PC-9 (cell line): ENCODE measurements around the gene CFAP46. TPM values are rescaled to one million over a fixed set of nuclear protein-coding genes. Genes with fewer than 3 reads are reported as not detected.

ENCODE experiments used
- BruUV-seq: library from RNA; stranded (reverse); fragments of 400-500 nt; replicated peaks from 2 replicates; lab custom pipeline; 2021; lab: Mats Ljungman, UMichigan
- CTCF ChIA-PET: fragments of 300-600 bp; sonication (Branson Sonifier 250); formaldehyde crosslinking; loops from one replicate; lab custom pipeline; 2022; ENCODE audit warnings: antibody characterized with exemption; lab: Charles Lee
- POLR2A ChIA-PET: fragments of 300-600 bp; sonication (Branson Sonifier 250); formaldehyde crosslinking; loops from one replicate; lab custom pipeline; 2022; ENCODE audit warnings: antibody characterized with exemption; ENCODE audit not compliant: unreplicated experiment; lab: Charles Lee
- DNase-seq, 2 experiments: peaks; one replicate each; pipeline versions ENCODE4 v3.0.0 to v3.0.0-alpha.2; 2015 to 2022; ENCODE audit warnings: mixed read lengths in 1 of 2
- H2AFZ ChIP-seq: fragments of 200-600 bp; sonication (generic); 2 replicates; pipeline ENCODE4 v1.8.1; 2017; ENCODE audit warnings: antibody characterized with exemption
- H3F3A ChIP-seq: fragments of 200-600 bp; sonication (generic); 2 replicates; pipeline ENCODE4 v1.8.1; 2017; ENCODE audit warnings: antibody characterized with exemption, mild to moderate bottlenecking, low read depth; ENCODE audit not compliant: insufficient read depth
- H3K27ac ChIP-seq: fragments of 200-600 bp; sonication (generic); 2 replicates; pipeline ENCODE4 v1.6.1; 2016; ENCODE audit warnings: mixed run types
- H3K27me3 ChIP-seq: fragments of 200-600 bp; sonication (generic); 2 replicates; pipeline ENCODE4 v1.6.1; 2016; ENCODE audit warnings: low read depth, mixed run types; ENCODE audit not compliant: insufficient read depth
- H3K36me3 ChIP-seq: fragments of 200-600 bp; sonication (generic); 2 replicates; pipeline ENCODE4 v1.6.1; 2016; ENCODE audit warnings: low read depth, mixed run types
- H3K4me1 ChIP-seq: fragments of 200-600 bp; sonication (generic); replicated peaks from 2 replicates; pipeline ENCODE4 v1.6.1; 2016; ENCODE audit warnings: mixed run types; ENCODE audit not compliant: insufficient read depth
- H3K4me2 ChIP-seq: fragments of 200-600 bp; sonication (generic); 2 replicates; pipeline ENCODE4 v1.6.1; 2017; ENCODE audit warnings: mixed run types
- H3K4me3 ChIP-seq: fragments of 200-600 bp; sonication (generic); 2 replicates; pipeline ENCODE4 v1.6.1; 2016; ENCODE audit warnings: mixed run types
- H3K79me2 ChIP-seq: fragments of 200-600 bp; sonication (generic); 2 replicates; pipeline ENCODE4 v1.6.1; 2017; ENCODE audit warnings: low read depth, mixed run types
- H3K9me2 ChIP-seq: fragments of 200-600 bp; sonication (generic); 2 replicates; pipeline ENCODE4 v1.8.1; 2017; ENCODE audit warnings: mild to moderate bottlenecking; ENCODE audit not compliant: insufficient read depth
- H3K9me3 ChIP-seq: fragments of 200-600 bp; sonication (generic); 2 replicates; pipeline ENCODE4 v1.8.1; 2016; ENCODE audit warnings: low read depth; ENCODE audit not compliant: insufficient read depth
- H4K20me1 ChIP-seq: fragments of 200-600 bp; sonication (generic); 2 replicates; pipeline ENCODE4 v1.8.1; 2017; ENCODE audit not compliant: insufficient read depth
- EZH2 ChIP-seq: fragments of 200-600 bp; sonication (generic); IDR thresholded peaks from 2 replicates; pipeline ENCODE4 v1.8.0; 2017; ENCODE audit warnings: antibody characterized with exemption, low read depth
- intact Hi-C: fragments of 100-400 bp; cut with micrococcal nuclease; formaldehyde crosslinking; loops from one replicate; pipeline ENCODE4 v1.10.0; 2022; ENCODE audit not compliant: unreplicated experiment
- total RNA-seq: library from RNA; stranded (reverse); gene quantifications from 2 replicates; pipeline ENCODE4 v1.2.3, GENCODE V29; 2021
- TF ChIP-seq, protein P1 (sequence below): fragments of 200-600 bp; sonication (generic); conservative IDR thresholded peaks from 2 replicates; pipeline ENCODE4 v1.6.1; 2017; ENCODE audit warnings: mixed run types, antibody characterized with exemption, mild to moderate bottlenecking, moderate library complexity

The CFAP46 gene
- total RNA-seq, 1 experiment from 2014 or later: not detected

- peaks cover 89% of the 10 kb centered on the region for H3K27me3 ChIP-seq
- ChIA-PET CTCF (no interaction called here), POLR2A (interaction anchor here (0.6 kb wide), 1 partner anchor 696 kb away, joined by 4 read pairs; no protein-coding TSS in a partner anchor)
- no peaks in the 10 kb centered on the region for H3K36me3 ChIP-seq
- no peak overlapping the region for H2AFZ ChIP-seq
- no peaks in the 10 kb centered on the region for H3K4me1 ChIP-seq
- H3K79me2 ChIP-seq: no peaks in the 10 kb centered on the region
- no peak overlapping the region for H3K4me3 ChIP-seq
- TF ChIP-seq, protein P1, sequence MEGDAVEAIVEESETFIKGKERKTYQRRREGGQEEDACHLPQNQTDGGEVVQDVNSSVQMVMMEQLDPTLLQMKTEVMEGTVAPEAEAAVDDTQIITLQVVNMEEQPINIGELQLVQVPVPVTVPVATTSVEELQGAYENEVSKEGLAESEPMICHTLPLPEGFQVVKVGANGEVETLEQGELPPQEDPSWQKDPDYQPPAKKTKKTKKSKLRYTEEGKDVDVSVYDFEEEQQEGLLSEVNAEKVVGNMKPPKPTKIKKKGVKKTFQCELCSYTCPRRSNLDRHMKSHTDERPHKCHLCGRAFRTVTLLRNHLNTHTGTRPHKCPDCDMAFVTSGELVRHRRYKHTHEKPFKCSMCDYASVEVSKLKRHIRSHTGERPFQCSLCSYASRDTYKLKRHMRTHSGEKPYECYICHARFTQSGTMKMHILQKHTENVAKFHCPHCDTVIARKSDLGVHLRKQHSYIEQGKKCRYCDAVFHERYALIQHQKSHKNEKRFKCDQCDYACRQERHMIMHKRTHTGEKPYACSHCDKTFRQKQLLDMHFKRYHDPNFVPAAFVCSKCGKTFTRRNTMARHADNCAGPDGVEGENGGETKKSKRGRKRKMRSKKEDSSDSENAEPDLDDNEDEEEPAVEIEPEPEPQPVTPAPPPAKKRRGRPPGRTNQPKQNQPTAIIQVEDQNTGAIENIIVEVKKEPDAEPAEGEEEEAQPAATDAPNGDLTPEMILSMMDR: no peak
- no peak for TF ChIP-seq EZH2
- H3K4me2 ChIP-seq: no peak overlapping the region
- H3F3A ChIP-seq: no peaks in the 10 kb centered on the region
- no peaks in the 10 kb centered on the region for H3K9me2 ChIP-seq
- H3K9me3 ChIP-seq: no peaks in the 10 kb centered on the region
- H4K20me1 ChIP-seq: no peaks in the 10 kb centered on the region
- no peak overlapping the region for H3K27ac ChIP-seq
- no peak for DNase-seq
- BruUV-seq: no TSS peak
- intact Hi-C loops: no loop called here
Observed at GRCh38 chr10:132850896-132851295, 91.5 kb downstream of the CFAP46 start.

DNA sequence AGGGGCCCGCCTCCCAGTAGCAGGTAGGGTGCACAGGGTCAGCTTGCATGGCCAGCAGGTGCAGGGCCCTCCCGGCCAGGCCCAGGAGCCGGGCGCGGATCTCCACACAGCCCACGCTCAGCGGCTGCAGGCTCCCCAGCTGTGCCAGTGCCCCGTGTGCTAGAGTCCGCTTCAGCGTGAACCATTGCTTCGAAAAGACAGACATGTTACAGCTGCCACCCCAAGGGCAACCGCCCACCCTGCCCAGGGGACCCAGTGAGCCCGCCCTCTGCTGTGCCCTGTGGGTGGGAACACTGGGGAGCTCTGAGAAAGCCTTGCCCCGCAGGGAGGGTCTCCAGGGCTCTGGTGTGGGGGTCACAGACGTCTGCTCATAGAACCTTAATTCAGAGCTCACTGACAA lies 92.1 kb downstream of the CFAP46 start:
- intact Hi-C loops: no loop called here
- Histone ChIP-seq H2AFZ (no peak overlapping the region), H4K20me1 (no peaks in the 10 kb centered on the region), H3K36me3 (no peaks in the 10 kb centered on the region), H3K79me2 (no peaks in the 10 kb centered on the region), H3K4me3 (no peak overlapping the region), H3K9me3 (no peaks in the 10 kb centered on the region), H3F3A (no peaks in the 10 kb centered on the region), H3K4me2 (no peak overlapping the region), H3K27ac (no peak overlapping the region), H3K4me1 (no peaks in the 10 kb centered on the region), H3K9me2 (no peaks in the 10 kb centered on the region), H3K27me3 (peaks cover 87% of the 10 kb centered on the region)
- DNase-seq: no peak
- POLR2A ChIA-PET: no interaction called here
- TF ChIP-seq, protein P1: no peak
- no peak for TF ChIP-seq EZH2
- CTCF ChIA-PET: no interaction called here
- no TSS peak for BruUV-seq

- POLR2A ChIA-PET: no interaction called here
- BruUV-seq: no TSS peak
- no peaks in the 10 kb centered on the region for H4K20me1 ChIP-seq
- H3K4me1 ChIP-seq: no peaks in the 10 kb centered on the region
- no peak overlapping the region for H3K4me2 ChIP-seq
- H3K79me2 ChIP-seq: no peaks in the 10 kb centered on the region
- H3K9me2 ChIP-seq: no peaks in the 10 kb centered on the region
- H3K36me3 ChIP-seq: no peaks in the 10 kb centered on the region
- H3K27me3 ChIP-seq: peaks cover 88% of the 10 kb centered on the region
- no peak overlapping the region for H2AFZ ChIP-seq
- intact Hi-C loops: no loop called here
- no peak overlapping the region for H3K4me3 ChIP-seq
- H3K9me3 ChIP-seq: no peaks in the 10 kb centered on the region
- CTCF ChIA-PET: no interaction called here
- no peaks in the 10 kb centered on the region for H3F3A ChIP-seq
- no peak for DNase-seq
- H3K27ac ChIP-seq: no peak overlapping the region
- TF ChIP-seq, protein P1: no peak
Observed at GRCh38 chr10:132849546-132850031, 92.8 kb downstream of the CFAP46 start.
